ENCODE measurements around the gene VPS26B. TPM values are rescaled to one million over a fixed set of nuclear protein-coding genes. Genes with fewer than 3 reads are reported as not detected.

VPS26B gene
- total RNA-seq, 2 experiments from 2014 or later: 39.8 to 42.3 TPM

DNA sequence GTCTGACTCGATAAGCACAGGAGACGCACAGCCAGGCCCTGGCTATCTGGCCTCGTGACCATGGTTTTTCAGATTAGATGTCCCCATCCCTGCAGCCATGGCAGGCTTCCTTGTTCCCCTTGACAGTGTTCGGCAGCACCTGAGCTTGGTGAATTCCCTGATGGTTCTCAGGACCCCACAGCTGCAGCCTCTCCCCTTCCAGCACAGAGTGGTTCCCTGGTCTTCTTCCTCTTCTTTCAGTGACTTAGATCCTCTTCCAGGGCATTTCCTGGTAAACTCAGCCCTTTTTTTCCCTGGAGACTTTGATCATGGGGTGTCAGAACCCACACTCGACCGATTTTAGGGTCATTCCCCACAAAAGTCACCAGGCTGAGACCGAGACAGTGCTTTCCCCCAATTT lies 66.2 kb downstream of the VPS26B start:
- CTCF ChIA-PET: no interaction called here
- DNase-seq: no peak

DNA sequence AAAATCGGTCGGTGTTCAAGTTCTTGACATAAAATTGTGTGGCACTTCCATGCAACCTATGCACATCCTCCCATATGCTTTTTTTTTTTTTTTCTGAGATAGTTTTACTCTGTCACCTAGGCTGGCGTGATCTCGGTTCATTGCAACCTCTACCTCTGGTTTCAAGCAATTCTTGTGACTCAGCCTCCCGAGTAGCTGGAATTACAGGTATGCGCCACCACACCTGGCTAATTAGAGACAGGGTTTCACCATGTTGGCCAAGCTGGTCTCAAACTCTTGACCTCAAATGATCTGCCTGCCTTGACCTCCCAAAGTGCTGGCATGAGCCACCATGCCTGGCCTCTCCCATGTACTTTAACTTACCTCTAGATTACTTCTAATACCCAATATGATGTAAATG lies 66.7 kb downstream of the VPS26B start:
- H3K4me3 Mint-ChIP-seq: no peak overlapping the region
- CTCF ChIA-PET: no interaction called here
- intact Hi-C loops (cut with micrococcal nuclease): no loop called here

More for the DNA sequence above, 66.2 kb downstream of the VPS26B start:
- H3K36me3 Mint-ChIP-seq (ENCODE audit: low read depth): peaks cover 12% of the 10 kb centered on the region
- H3K27ac Mint-ChIP-seq: no peak overlapping the region
- no peaks in the 10 kb centered on the region for H3K4me1 Mint-ChIP-seq (ENCODE audit: low read depth)
- intact Hi-C loops (cut with micrococcal nuclease): no loop called here
- no peaks in the 10 kb centered on the region for H3K9me3 Mint-ChIP-seq
- H3K4me3 Mint-ChIP-seq: no peak overlapping the region
- H3K27me3 Mint-ChIP-seq (ENCODE audit: low read depth): no peaks in the 10 kb centered on the region

GRCh38 chr11:134292661-134293060 lies 68.2 kb downstream of the VPS26B start:
- peaks cover 13% of the 10 kb centered on the region for H3K36me3 Mint-ChIP-seq (ENCODE audit: low read depth)
- H3K4me1 Mint-ChIP-seq (ENCODE audit: low read depth): no peaks in the 10 kb centered on the region
- no peak for DNase-seq
- H3K9me3 Mint-ChIP-seq: no peaks in the 10 kb centered on the region
- no peaks in the 10 kb centered on the region for H3K27me3 Mint-ChIP-seq (ENCODE audit: low read depth)
- CTCF ChIA-PET: no interaction called here
- intact Hi-C loops (cut with micrococcal nuclease): no loop called here
- no peak overlapping the region for H3K4me3 Mint-ChIP-seq
- no peak overlapping the region for H3K27ac Mint-ChIP-seq

More for the DNA sequence above, 66.7 kb downstream of the VPS26B start:
- no peaks in the 10 kb centered on the region for H3K4me1 Mint-ChIP-seq (ENCODE audit: low read depth)
- H3K9me3 Mint-ChIP-seq: no peaks in the 10 kb centered on the region
- H3K27ac Mint-ChIP-seq: no peak overlapping the region
- no peak for DNase-seq
- no peaks in the 10 kb centered on the region for H3K27me3 Mint-ChIP-seq (ENCODE audit: low read depth)
- peaks cover 13% of the 10 kb centered on the region for H3K36me3 Mint-ChIP-seq (ENCODE audit: low read depth)

DNA sequence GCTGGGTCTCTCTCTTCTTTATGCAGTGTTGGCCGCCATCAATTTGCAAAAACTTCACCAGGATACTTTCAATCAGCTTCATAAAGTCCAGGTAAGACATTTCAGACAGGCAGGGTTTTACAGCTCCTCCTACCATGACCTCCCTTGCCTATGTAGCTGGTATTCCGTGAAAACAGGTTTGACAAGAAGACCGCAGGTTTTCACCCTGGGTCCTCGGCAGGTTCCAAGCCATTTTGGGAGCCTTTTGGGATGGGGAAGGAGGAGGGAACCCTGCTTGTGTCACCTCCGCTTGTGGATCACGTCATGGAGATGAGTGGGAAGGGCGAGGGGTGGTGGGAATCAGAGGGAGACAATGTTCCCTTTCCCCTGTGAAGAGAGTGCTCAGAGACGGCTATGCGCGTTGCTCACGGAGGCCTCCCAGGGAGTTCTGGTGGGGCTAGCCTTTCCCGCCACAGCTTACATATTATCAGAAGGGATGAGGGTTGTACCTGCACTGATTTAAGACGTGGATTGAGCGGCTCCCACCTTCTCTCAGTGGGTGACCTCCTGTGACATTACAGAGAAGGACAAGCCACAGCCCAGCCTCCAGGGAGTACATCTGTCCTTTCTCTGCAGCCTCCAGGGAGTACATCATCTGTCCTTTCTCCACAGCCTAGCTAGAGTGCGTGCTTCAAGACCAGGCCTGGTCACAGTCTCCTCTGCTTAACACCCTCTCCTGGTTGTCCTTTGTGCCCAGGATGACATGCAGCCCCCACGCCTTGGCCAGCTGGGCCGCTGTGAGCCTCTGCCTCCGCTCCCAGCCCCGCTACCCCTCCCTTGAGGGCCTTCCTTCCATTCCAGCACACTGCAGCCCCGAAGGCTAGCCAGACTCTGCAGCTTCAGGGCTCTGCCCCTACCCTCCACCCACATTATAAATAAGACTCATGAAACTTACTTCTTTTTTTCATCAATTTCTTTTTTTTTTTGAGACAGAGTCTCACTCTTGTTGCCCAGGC lies 68.9 kb downstream of the VPS26B start:
- no peak overlapping the region for H3K4me3 Mint-ChIP-seq
- CTCF ChIA-PET: no interaction called here
- H3K27me3 Mint-ChIP-seq (ENCODE audit: low read depth): no peaks in the 10 kb centered on the region
- H3K9me3 Mint-ChIP-seq: no peaks in the 10 kb centered on the region
- peaks cover 16% of the 10 kb centered on the region for H3K36me3 Mint-ChIP-seq (ENCODE audit: low read depth)
- no peak overlapping the region for H3K27ac Mint-ChIP-seq
- DNase-seq: no peak
- H3K4me1 Mint-ChIP-seq (ENCODE audit: low read depth): no peaks in the 10 kb centered on the region
- intact Hi-C loops (cut with micrococcal nuclease): no loop called here

DNA sequence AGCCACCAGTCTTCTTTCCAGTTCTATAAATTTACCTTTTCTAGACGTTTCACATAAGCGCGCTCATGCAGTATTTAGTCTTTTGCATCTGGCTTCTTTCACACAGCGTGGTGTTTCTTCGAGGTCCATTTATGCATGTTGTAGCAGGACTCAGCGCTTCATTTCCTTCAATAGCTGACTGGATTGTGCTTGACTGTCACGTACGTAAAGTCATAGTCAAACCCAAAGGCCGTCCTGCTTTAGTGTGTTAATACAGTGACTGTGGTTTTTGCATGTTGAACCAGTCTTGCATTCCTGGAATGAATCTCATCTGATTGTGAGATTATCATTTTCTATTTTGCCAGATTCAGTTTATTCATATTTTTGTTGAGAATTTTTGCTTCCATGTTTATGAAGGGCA lies 70.2 kb downstream of the VPS26B start:
- no peak overlapping the region for H3K27ac Mint-ChIP-seq
- H3K36me3 Mint-ChIP-seq (ENCODE audit: low read depth): peaks cover 19% of the 10 kb centered on the region
- H3K4me3 Mint-ChIP-seq: no peak overlapping the region

More for the DNA sequence above, 70.2 kb downstream of the VPS26B start:
- CTCF ChIA-PET: no interaction called here
- no peaks in the 10 kb centered on the region for H3K27me3 Mint-ChIP-seq (ENCODE audit: low read depth)
- intact Hi-C loops (cut with micrococcal nuclease): no loop called here
- no peaks in the 10 kb centered on the region for H3K4me1 Mint-ChIP-seq (ENCODE audit: low read depth)
- DNase-seq: no peak
- H3K9me3 Mint-ChIP-seq: no peaks in the 10 kb centered on the region

Other genes with a start within 250 kb of the VPS26B start
- gene JAM3, start 155.6 kb upstream of the VPS26B start, total RNA-seq: 1 to 10 TPM; 4.0 to 6.4 TPM
- 100 to 1,000 TPM; 126 TPM for gene NCAPD3, start 704 bp upstream of the VPS26B start, total RNA-seq
- gene THYN1, start 28.7 kb downstream of the VPS26B start, total RNA-seq: 10 to 100 TPM; 85.6 to 92.6 TPM
- gene ACAD8, start 28.9 kb downstream of the VPS26B start, total RNA-seq: 10 to 100 TPM; 14.8 to 17.6 TPM
- gene GLB1L3, start 51.7 kb downstream of the VPS26B start, total RNA-seq: 10 to 100 TPM; 11.8 to 13.2 TPM
- 10 to 100 TPM in 1 of 2 experiments, 1 to 10 TPM in 1; 9.3 to 11.0 TPM for gene GLB1L2, start 107.3 kb downstream of the VPS26B start, total RNA-seq
- gene B3GAT1, start 187.6 kb downstream of the VPS26B start, total RNA-seq: under 1 TPM in 1 of 2 experiments, not detected in 1; 0.05 TPM